Endodermal cell (in vitro differentiated cells): ENCODE results near the gene IL15RA. TPM values are rescaled to one million over a fixed set of nuclear protein-coding genes. Genes with fewer than 3 reads are reported as not detected.

Experiments used
- DNase-seq: peaks from one replicate; pipeline ENCODE4 v3.0.0-alpha.2; 2017
- H3K27ac ChIP-seq: 2 replicates; pipeline ENCODE4 v1.5.1; 2013; ENCODE audit warnings: mild to moderate bottlenecking, low read depth, low read length, moderate library complexity
- H3K27me3 ChIP-seq: 2 replicates; pipeline ENCODE4 v1.6.1; 2013; ENCODE audit warnings: mild to moderate bottlenecking, low read length, moderate library complexity; ENCODE audit not compliant: insufficient read depth, control insufficient read depth, poor library complexity, severe bottlenecking
- H3K36me3 ChIP-seq: 2 replicates; pipeline ENCODE4 v1.7.0; 2013; ENCODE audit warnings: mild to moderate bottlenecking, low read length, moderate library complexity; ENCODE audit not compliant: control insufficient read depth, insufficient read depth
- H3K4me1 ChIP-seq: one replicate; pipeline ENCODE4 v1.7.0; 2013; ENCODE audit warnings: low read length; ENCODE audit not compliant: control insufficient read depth, insufficient read depth
- H3K4me3 ChIP-seq: 2 replicates; pipeline ENCODE4 v1.5.1; 2013; ENCODE audit warnings: mild to moderate bottlenecking, low read length, moderate library complexity
- H3K9ac ChIP-seq: 2 replicates; pipeline ENCODE4 v1.6.1; 2013; ENCODE audit warnings: mild to moderate bottlenecking, low read length, moderate library complexity; ENCODE audit not compliant: poor library complexity, severe bottlenecking; ENCODE audit errors: extremely low read depth
- H3K9me3 ChIP-seq: 2 replicates; pipeline ENCODE4 v1.6.1; 2013; ENCODE audit warnings: mild to moderate bottlenecking, low read length, moderate library complexity; ENCODE audit not compliant: control insufficient read depth
- H3K27ac Mint-ChIP-seq: 2 replicates; pipeline ENCODE4 v1.8.0; 2020; ENCODE audit warnings: mixed read lengths
- H3K27me3 Mint-ChIP-seq: 2 replicates; pipeline ENCODE4 v1.8.0; 2021; ENCODE audit warnings: mild to moderate bottlenecking, mixed read lengths; ENCODE audit not compliant: insufficient read depth
- H3K36me3 Mint-ChIP-seq: 2 replicates; pipeline ENCODE4 v1.8.0; 2020; ENCODE audit warnings: low read depth, mixed read lengths
- H3K4me1 Mint-ChIP-seq: 2 replicates; pipeline ENCODE4 v1.8.0; 2020; ENCODE audit warnings: mixed read lengths
- H3K4me3 Mint-ChIP-seq: 2 replicates; pipeline ENCODE4 v1.8.0; 2020; ENCODE audit warnings: mild to moderate bottlenecking, moderate library complexity, mixed read lengths
- H3K9me3 Mint-ChIP-seq: 2 replicates; pipeline ENCODE4 v1.8.0; 2020; ENCODE audit warnings: mild to moderate bottlenecking, mixed read lengths
- CTCF ChIP-seq: fragments of 200-600 bp; sonication (generic); conservative IDR thresholded peaks from 2 replicates; pipeline ENCODE4 v1.5.0; 2021; ENCODE audit warnings: antibody characterized with exemption, mild to moderate bottlenecking
- WGBS, 2 experiments: methylation state at CpG; one replicate each; pipeline versions ENCODE4 v1.1.5 to v1.1.7; 2013; ENCODE audit warnings: missing lambda C conversion rate in 2 of 2, mixed read lengths in 1 of 2; ENCODE audit not compliant: insufficient coverage in 1 of 2, insufficient read length in 1 of 2; 5-methylcytosine and 5-hydroxymethylcytosine counted together
- total RNA-seq, 2 donors: library from RNA; stranded (reverse); fragmentation: NEBNext Ultra II Directional in 1 of 2; extraction: Animal tissue kit (Norgen Biotek cat#: 25700) in 1 of 2; gene quantifications; 2 replicates in 1 of 2; 3 replicates in 1 of 2; pipeline ENCODE4 v1.2.1, GENCODE V29; 2021

IL15RA gene
- total RNA-seq, 2 donors from 2014 or later: 0.35 to 0.37 TPM

GRCh38 chr10:5953676-5954075, 23.7 kb downstream of the IL15RA start:
- H3K4me1 ChIP-seq: no peaks in the 10 kb centered on the region
- no peaks in the 10 kb centered on the region for H3K27me3 ChIP-seq
- no peaks in the 10 kb centered on the region for H3K4me1 Mint-ChIP-seq
- DNase-seq: no peak
- H3K9ac ChIP-seq: no peak overlapping the region
- H3K27ac ChIP-seq: no peak overlapping the region
- no peaks in the 10 kb centered on the region for H3K36me3 Mint-ChIP-seq
- WGBS, 2 experiments: 91 to 93% methylated on average over 2 to 5 of the region's 5 CpGs
- no peaks in the 10 kb centered on the region for H3K9me3 Mint-ChIP-seq
- H3K9me3 ChIP-seq: no peaks in the 10 kb centered on the region
- no peaks in the 10 kb centered on the region for H3K36me3 ChIP-seq
- H3K27me3 Mint-ChIP-seq: no peaks in the 10 kb centered on the region
- H3K4me3 Mint-ChIP-seq: no peak overlapping the region
- no peak overlapping the region for H3K4me3 ChIP-seq
- H3K27ac Mint-ChIP-seq: no peak overlapping the region
- TF ChIP-seq CTCF: no peak

- Histone ChIP-seq H3K27me3 (no peaks in the 10 kb centered on the region), H3K4me3 (no peak overlapping the region), H3K9me3 (no peaks in the 10 kb centered on the region), H3K27ac (no peak overlapping the region), H3K9ac (no peak overlapping the region), H3K36me3 (no peaks in the 10 kb centered on the region), H3K4me1 (no peaks in the 10 kb centered on the region)
- WGBS, 2 experiments: 82 to 84% methylated on average over 11 to 20 of the region's 20 CpGs
- Mint-ChIP-seq H3K27me3 (no peaks in the 10 kb centered on the region), H3K4me1 (no peaks in the 10 kb centered on the region), H3K27ac (no peak overlapping the region), H3K4me3 (no peak overlapping the region), H3K9me3 (no peaks in the 10 kb centered on the region), H3K36me3 (no peaks in the 10 kb centered on the region)
- DNase-seq: peak; percentile 66
- peak; percentile 27 for TF ChIP-seq CTCF
Measured at GRCh38 chr10:5952731-5953385, 24.5 kb downstream of the IL15RA start.

- Mint-ChIP-seq H3K4me1 (no peaks in the 10 kb centered on the region), H3K27me3 (no peaks in the 10 kb centered on the region), H3K9me3 (no peaks in the 10 kb centered on the region), H3K36me3 (no peaks in the 10 kb centered on the region), H3K4me3 (no peak overlapping the region), H3K27ac (no peak overlapping the region)
- H3K9me3 ChIP-seq: no peaks in the 10 kb centered on the region
- DNase-seq: peak; percentile 37
- H3K27me3 ChIP-seq: no peaks in the 10 kb centered on the region
- no peak overlapping the region for H3K9ac ChIP-seq
- H3K27ac ChIP-seq: no peak overlapping the region
- H3K36me3 ChIP-seq: no peaks in the 10 kb centered on the region
- no peak overlapping the region for H3K4me3 ChIP-seq
- no peaks in the 10 kb centered on the region for H3K4me1 ChIP-seq
- no peak for TF ChIP-seq CTCF
- 92% methylated on average over 5 to 6 of the region's 6 CpGs for WGBS, 2 experiments
Measured at GRCh38 chr10:5951721-5952407, 25.5 kb downstream of the IL15RA start.
